Glutamatergic neuron (in vitro differentiated cells): Measurements from ENCODE around the gene DCHS1. TPM values are rescaled to one million over a fixed set of nuclear protein-coding genes. Genes with fewer than 3 reads are reported as not detected.

Experiments
- DNase-seq: peaks from one replicate; pipeline ENCODE4 v3.0.0; 2022
- H3K27ac Mint-ChIP-seq: one replicate; pipeline ENCODE4 v1.8.0; 2020; ENCODE audit warnings: mild to moderate bottlenecking, mixed read lengths, inconsistent platforms; ENCODE audit not compliant: unreplicated experiment
- H3K27me3 Mint-ChIP-seq: one replicate; pipeline ENCODE4 v1.8.0; 2020; ENCODE audit warnings: mild to moderate bottlenecking, moderate library complexity, mixed read lengths, inconsistent platforms; ENCODE audit not compliant: unreplicated experiment
- H3K36me3 Mint-ChIP-seq: one replicate; pipeline ENCODE4 v1.8.0; 2020; ENCODE audit warnings: mild to moderate bottlenecking, mixed read lengths, inconsistent platforms; ENCODE audit not compliant: unreplicated experiment
- H3K4me1 Mint-ChIP-seq: one replicate; pipeline ENCODE4 v1.8.0; 2020; ENCODE audit warnings: mild to moderate bottlenecking, low read depth, mixed read lengths, inconsistent platforms; ENCODE audit not compliant: unreplicated experiment
- H3K4me3 Mint-ChIP-seq: one replicate; pipeline ENCODE4 v1.8.0; 2020; ENCODE audit warnings: mild to moderate bottlenecking, mixed read lengths, inconsistent platforms; ENCODE audit not compliant: unreplicated experiment
- H3K9me3 Mint-ChIP-seq: one replicate; pipeline ENCODE4 v1.8.0; 2020; ENCODE audit warnings: mild to moderate bottlenecking, moderate library complexity, mixed read lengths, inconsistent platforms; ENCODE audit not compliant: unreplicated experiment
- total RNA-seq: library from RNA; stranded (reverse); fragmentation: NEBNext Ultra II Directional; extraction: Animal tissue kit (Norgen Biotek cat#: 25700); gene quantifications from one replicate; pipeline ENCODE4 v1.2.1, GENCODE V29; 2021; ENCODE audit not compliant: unreplicated experiment
- TF ChIP-seq, protein P1 (sequence below): fragments of 200-600 bp; sonication (generic); IDR thresholded peaks from one replicate; pipeline ENCODE4 v1.5.0; 2021; ENCODE audit not compliant: partially characterized antibody, unreplicated experiment

The DCHS1 gene
- total RNA-seq, 1 donor from 2014 or later, result 91.5 TPM

DNA sequence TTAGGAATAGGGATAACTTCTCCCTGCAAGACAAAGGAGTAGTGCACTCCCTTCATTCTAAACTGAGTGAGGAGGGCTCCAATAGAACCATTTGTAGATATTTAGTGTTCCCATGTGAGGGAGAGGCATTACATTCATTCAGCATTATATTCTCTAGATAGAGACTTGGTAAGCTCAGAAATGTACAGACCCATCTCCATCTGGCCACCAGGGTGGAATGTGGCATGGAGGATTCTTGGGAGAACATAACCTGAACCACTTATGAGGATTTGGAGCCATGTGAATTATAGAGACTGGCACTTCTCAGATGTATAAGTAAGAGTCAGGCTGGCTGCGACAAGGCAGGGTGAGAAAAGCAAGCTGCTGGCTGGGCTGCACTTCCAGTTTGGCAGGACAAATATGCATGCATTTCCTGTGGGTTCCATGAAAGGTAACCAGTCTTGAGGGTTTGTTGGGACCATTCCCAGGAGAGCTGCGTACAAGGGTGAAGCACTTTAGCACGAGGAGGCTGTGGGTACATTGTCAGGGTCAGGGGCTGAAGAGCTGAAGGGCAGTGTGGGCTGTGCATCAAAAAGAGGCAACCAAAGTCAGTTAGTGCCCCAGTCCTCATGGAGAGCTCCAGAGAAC, 61.4 kb downstream of the DCHS1 start:
- DNase-seq, result no peak
- no peaks in the 10 kb centered on the region for H3K9me3 Mint-ChIP-seq
- H3K27me3 Mint-ChIP-seq, result peaks cover 2% of the 10 kb centered on the region
- no peaks in the 10 kb centered on the region for H3K36me3 Mint-ChIP-seq
- H3K4me1 Mint-ChIP-seq, result peaks cover 20% of the 10 kb centered on the region
- H3K4me3 Mint-ChIP-seq, result no peak overlapping the region
- H3K27ac Mint-ChIP-seq, result no peak overlapping the region
- TF ChIP-seq, protein P1, sequence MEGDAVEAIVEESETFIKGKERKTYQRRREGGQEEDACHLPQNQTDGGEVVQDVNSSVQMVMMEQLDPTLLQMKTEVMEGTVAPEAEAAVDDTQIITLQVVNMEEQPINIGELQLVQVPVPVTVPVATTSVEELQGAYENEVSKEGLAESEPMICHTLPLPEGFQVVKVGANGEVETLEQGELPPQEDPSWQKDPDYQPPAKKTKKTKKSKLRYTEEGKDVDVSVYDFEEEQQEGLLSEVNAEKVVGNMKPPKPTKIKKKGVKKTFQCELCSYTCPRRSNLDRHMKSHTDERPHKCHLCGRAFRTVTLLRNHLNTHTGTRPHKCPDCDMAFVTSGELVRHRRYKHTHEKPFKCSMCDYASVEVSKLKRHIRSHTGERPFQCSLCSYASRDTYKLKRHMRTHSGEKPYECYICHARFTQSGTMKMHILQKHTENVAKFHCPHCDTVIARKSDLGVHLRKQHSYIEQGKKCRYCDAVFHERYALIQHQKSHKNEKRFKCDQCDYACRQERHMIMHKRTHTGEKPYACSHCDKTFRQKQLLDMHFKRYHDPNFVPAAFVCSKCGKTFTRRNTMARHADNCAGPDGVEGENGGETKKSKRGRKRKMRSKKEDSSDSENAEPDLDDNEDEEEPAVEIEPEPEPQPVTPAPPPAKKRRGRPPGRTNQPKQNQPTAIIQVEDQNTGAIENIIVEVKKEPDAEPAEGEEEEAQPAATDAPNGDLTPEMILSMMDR, result peak; percentile 24

DNA sequence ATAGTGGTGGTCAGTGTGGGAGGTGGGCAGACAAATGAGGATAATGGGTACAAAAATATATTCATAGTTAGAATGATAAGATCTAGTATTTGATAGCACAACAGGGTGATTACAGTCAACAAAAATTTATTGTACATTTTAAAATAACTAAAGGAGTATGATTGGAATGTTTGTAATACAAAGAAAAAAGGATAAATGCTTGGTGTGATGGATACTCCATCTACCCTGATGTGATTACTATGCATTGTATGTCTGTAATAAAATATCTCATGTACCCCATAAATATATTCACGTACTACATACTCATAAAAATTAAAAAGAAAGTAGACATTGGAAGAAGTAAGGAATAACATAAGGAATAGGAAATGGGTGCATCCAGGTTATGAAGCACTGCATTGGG, 67.6 kb downstream of the DCHS1 start:
- H3K4me3 Mint-ChIP-seq, result no peak overlapping the region
- no peaks in the 10 kb centered on the region for H3K27me3 Mint-ChIP-seq
- no peak for DNase-seq
- no peak overlapping the region for H3K27ac Mint-ChIP-seq
- peaks cover 14% of the 10 kb centered on the region for H3K36me3 Mint-ChIP-seq
- TF ChIP-seq, protein P1, result no peak
- peaks cover 3% of the 10 kb centered on the region for H3K4me1 Mint-ChIP-seq
- H3K9me3 Mint-ChIP-seq, result peaks cover 6% of the 10 kb centered on the region

DNA sequence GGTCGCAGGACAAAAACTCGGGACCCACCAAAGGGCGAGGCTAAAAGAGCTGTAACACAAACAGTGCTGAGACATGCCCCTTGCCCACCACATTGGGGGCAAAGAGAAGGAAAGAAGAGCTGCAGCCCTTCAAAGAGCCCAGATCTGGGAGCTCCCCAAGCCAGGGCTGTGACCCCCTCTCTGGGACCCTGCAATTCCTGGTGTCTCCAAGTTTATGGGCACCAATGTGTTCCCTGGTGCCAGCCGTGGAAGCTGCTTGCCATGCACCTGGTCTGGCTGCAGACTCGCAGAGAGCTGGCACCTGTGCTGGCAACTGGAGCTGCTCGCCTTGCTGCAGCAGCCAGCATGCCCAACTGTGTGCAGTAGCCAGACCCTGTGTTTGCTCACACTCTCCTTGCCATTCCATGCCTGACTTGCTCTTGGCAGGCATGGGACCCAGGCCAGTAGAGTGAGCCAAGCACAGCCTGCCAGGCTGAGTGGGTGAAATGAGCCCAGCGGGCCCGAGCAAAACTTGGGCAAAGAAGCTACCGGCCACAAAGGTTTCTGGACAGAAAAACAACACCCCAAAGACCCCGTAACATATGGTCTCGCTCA, 68.2 kb downstream of the DCHS1 start:
- Mint-ChIP-seq H3K36me3 (peaks cover 18% of the 10 kb centered on the region), H3K4me3 (no peak overlapping the region), H3K27ac (no peak overlapping the region), H3K27me3 (no peaks in the 10 kb centered on the region), H3K9me3 (peaks cover 8% of the 10 kb centered on the region), H3K4me1 (peaks cover 3% of the 10 kb centered on the region)
- TF ChIP-seq, protein P1, result no peak
- DNase-seq, result no peak

DNA sequence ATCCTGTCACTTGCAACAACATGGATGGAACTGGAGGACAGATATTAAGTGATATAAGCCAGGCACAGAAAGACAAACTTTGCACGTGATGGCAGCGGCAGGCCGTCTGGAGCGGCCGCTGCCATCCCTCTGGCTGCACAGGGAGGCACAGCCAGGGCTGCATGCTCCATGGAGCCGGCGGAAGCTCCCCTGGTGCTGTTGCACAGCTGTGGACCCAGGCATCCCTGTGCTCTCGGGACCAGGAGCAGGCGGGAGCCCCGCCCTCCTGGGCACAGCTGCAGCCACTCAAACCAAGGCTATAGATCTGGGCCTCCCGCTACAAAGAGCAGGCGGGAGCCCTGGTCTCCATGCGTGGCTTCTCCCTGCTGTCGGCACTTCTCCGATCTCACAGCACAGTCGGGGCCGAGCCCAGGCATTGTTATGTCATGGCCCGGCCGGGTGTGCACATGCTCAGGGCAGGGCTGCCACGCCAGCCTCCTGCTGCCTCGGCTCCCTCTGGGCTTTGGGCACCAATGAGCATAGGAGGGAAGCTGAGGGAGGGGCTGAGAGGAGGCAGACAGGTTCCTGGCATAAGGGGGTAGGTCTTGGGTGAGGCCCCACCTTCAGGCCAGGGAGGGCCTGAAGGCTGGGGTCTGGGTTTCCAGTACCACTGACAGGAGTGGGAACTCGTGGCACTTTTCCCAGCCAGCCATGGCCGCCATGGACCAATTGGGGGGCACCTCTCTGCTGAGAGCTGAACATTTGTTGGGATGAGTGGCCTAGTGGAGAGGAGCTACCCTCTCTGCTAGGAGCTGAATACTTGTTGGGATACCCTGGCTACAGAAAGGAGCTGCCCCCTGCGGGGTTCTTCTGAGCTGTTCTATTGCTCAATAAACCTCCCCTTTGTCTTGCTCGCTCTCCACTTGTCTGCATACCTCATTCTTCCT, 68.9 kb downstream of the DCHS1 start:
- Mint-ChIP-seq H3K9me3 (peaks cover 8% of the 10 kb centered on the region), H3K4me1 (peaks cover 3% of the 10 kb centered on the region), H3K27me3 (no peaks in the 10 kb centered on the region), H3K27ac (no peak overlapping the region), H3K4me3 (no peak overlapping the region), H3K36me3 (peaks cover 18% of the 10 kb centered on the region)
- TF ChIP-seq, protein P1, result no peak
- DNase-seq, result peak; percentile 46

DNA sequence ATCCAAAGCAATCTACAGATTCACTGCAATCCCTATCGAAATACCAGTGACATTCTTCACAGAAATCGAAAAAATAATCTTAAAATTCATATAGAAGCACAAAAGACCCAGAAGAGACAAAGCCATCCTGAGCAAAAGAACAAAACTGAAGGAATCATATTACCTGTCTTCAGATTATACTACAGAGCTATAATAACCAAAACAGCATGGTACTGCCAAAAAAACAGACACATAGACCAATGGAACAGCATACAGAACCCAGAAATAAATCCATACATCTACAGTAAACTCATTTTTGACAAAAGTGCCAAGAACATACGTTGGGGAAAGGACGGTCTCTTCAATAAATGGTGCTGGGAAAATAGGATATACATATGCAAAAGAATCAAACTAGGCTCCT, 71.1 kb downstream of the DCHS1 start:
- no peak overlapping the region for H3K4me3 Mint-ChIP-seq
- DNase-seq, result no peak
- TF ChIP-seq, protein P1, result no peak
- peaks cover 8% of the 10 kb centered on the region for H3K9me3 Mint-ChIP-seq
- peaks cover 24% of the 10 kb centered on the region for H3K36me3 Mint-ChIP-seq
- peaks cover 3% of the 10 kb centered on the region for H3K4me1 Mint-ChIP-seq
- H3K27ac Mint-ChIP-seq, result no peak overlapping the region
- no peaks in the 10 kb centered on the region for H3K27me3 Mint-ChIP-seq
